ENCODE data around the gene SLC38A6. TPM values are rescaled to one million over a fixed set of nuclear protein-coding genes. Genes with fewer than 3 reads are reported as not detected.

Gene SLC38A6
- total and polyA plus RNA-seq, 2 of the 8 experiments (the other 6 are each of a cell fraction or from before 2014, with no cell fraction given), result 8.1 to 9.8 TPM

GRCh38 chr14:60980811-60981632 is at the start of gene SLC38A6, which contains the start of gene TRMT5 (continued):
- TF ChIP-seq GABPA (IDR thresholded peaks at IDR 0.05; ENCODE audit: borderline replicate concordance, insufficient read depth, low read length), result no peak
- TF ChIP-seq CHD1 (IDR thresholded peaks at IDR 0.05; ENCODE audit: low read depth, low read length), result no peak
- peak; percentile 81 for TF ChIP-seq TBP (IDR thresholded peaks at IDR 0.05; ENCODE audit: low read depth, low read length)
- TF ChIP-seq SIRT6 (IDR thresholded peaks at IDR 0.05; ENCODE audit: low read length), result no peak
- peak; percentile 11 to 22; a peak in 1 of 4 replicates for TF ChIP-seq RAD21 (IDR thresholded peaks at IDR 0.05 in 1 of 2, conservative IDR thresholded peaks at IDR 0.05 in 1 of 2; ENCODE audit: low read depth in 2 of 2, low read length in 2 of 2)
- TF ChIP-seq SRF (IDR thresholded peaks at IDR 0.05; ENCODE audit: low read depth, low read length), result peak; percentile 74
- TF ChIP-seq MAX (IDR thresholded peaks at IDR 0.05), result peak; percentile 92
- TF ChIP-seq ZNF274 (IDR thresholded peaks at IDR 0.05; ENCODE audit: borderline replicate concordance, extremely low read depth, low read length), result no peak
- peak; percentile 100 for TF ChIP-seq RBBP5 (IDR thresholded peaks at IDR 0.05; ENCODE audit: borderline replicate concordance, low read depth, low read length)
- TF ChIP-seq BACH1 (IDR thresholded peaks at IDR 0.05; ENCODE audit: low read length), result peak; percentile 51; the same call in 1 of the 2 replicates
